ENCODE results near the gene DPP7.

GRCh38 chr9:137089232-137089947, 25.1 kb downstream of the DPP7 start:
- TF ChIP-seq CTCF (conservative IDR thresholded peaks at IDR 0.05; ENCODE audit: low read length), result no peak
- no peak for TF ChIP-seq EZH2phosphoT487 (IDR thresholded peaks at IDR 0.05; ENCODE audit: borderline replicate concordance)

Data from Loucy (cell line).